A673 (cell line): Measurements from ENCODE around the gene TTC28.

Experiments used
- EZH2 ChIP-seq: fragments of 200-600 bp; sonication (generic); IDR thresholded peaks from 2 replicates; pipeline ENCODE4 v1.6.1; 2017; ENCODE audit warnings: borderline replicate concordance, low read depth, mild to moderate bottlenecking, mixed read lengths, antibody characterized with exemption, low read length; ENCODE audit not compliant: poor library complexity, severe bottlenecking
- TF ChIP-seq, protein P1 (sequence below): fragments of 300-800, 200-600 bp; sonication (generic); conservative IDR thresholded peaks from 2 replicates; pipeline ENCODE4 v1.5.1; 2017; ENCODE audit warnings: low read depth, mild to moderate bottlenecking, antibody characterized with exemption, low read length, moderate library complexity, mixed read lengths

DNA sequence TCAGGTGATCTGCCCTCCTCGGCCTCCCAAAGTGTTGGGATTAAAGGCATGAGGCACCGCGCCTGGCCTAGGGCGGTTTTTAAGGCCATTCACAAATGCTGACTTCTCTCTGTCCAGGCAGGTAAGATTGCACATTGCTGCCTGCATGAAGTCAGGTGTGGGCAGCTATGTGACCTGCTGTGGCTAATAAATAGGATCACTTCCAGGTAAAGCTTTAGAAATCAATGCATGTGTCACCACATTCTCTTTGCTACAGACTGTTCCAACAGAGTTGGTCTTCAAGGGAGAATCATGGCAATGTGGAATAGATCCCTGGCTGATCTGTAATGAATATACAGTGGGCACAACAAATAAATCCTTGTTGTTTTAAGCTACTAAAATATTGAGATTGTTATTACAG is 500.2 kb downstream of the TTC28 start:
- TF ChIP-seq, protein P1, sequence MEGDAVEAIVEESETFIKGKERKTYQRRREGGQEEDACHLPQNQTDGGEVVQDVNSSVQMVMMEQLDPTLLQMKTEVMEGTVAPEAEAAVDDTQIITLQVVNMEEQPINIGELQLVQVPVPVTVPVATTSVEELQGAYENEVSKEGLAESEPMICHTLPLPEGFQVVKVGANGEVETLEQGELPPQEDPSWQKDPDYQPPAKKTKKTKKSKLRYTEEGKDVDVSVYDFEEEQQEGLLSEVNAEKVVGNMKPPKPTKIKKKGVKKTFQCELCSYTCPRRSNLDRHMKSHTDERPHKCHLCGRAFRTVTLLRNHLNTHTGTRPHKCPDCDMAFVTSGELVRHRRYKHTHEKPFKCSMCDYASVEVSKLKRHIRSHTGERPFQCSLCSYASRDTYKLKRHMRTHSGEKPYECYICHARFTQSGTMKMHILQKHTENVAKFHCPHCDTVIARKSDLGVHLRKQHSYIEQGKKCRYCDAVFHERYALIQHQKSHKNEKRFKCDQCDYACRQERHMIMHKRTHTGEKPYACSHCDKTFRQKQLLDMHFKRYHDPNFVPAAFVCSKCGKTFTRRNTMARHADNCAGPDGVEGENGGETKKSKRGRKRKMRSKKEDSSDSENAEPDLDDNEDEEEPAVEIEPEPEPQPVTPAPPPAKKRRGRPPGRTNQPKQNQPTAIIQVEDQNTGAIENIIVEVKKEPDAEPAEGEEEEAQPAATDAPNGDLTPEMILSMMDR = no peak
- no peak for TF ChIP-seq EZH2
